Memory B cell (primary cell): Measurements from ENCODE around the gene DLL4.

Experiments used
- ATAC-seq: fragments of 150-1000 bp; cut with Tn5 transposase; 2 replicates; pipeline ENCODE4 v1.10.0; 2021; ENCODE audit warnings: low read depth, mild to moderate bottlenecking, moderate library complexity
- DNase-seq, 2 donors: peaks; one replicate each; pipeline ENCODE4 v3.0.0; 2022; ENCODE audit warnings: low spot score in 2 of 2
- H3K27ac Mint-ChIP-seq: one replicate; pipeline ENCODE4 v1.8.0; 2022; ENCODE audit warnings: mild to moderate bottlenecking, moderate library complexity, mixed read lengths
- H3K27me3 Mint-ChIP-seq: one replicate; pipeline ENCODE4 v1.8.0; 2022; ENCODE audit warnings: mixed read lengths
- H3K36me3 Mint-ChIP-seq: one replicate; pipeline ENCODE4 v1.8.0; 2022; ENCODE audit warnings: mild to moderate bottlenecking, mixed read lengths
- H3K4me1 Mint-ChIP-seq: one replicate; pipeline ENCODE4 v1.8.0; 2022; ENCODE audit warnings: mixed read lengths
- H3K4me3 Mint-ChIP-seq: one replicate; pipeline ENCODE4 v1.8.0; 2022; ENCODE audit warnings: mild to moderate bottlenecking, moderate library complexity, mixed read lengths
- H3K9me3 Mint-ChIP-seq: one replicate; pipeline ENCODE4 v1.8.0; 2022; ENCODE audit warnings: mixed read lengths

Gene DLL4

DNA sequence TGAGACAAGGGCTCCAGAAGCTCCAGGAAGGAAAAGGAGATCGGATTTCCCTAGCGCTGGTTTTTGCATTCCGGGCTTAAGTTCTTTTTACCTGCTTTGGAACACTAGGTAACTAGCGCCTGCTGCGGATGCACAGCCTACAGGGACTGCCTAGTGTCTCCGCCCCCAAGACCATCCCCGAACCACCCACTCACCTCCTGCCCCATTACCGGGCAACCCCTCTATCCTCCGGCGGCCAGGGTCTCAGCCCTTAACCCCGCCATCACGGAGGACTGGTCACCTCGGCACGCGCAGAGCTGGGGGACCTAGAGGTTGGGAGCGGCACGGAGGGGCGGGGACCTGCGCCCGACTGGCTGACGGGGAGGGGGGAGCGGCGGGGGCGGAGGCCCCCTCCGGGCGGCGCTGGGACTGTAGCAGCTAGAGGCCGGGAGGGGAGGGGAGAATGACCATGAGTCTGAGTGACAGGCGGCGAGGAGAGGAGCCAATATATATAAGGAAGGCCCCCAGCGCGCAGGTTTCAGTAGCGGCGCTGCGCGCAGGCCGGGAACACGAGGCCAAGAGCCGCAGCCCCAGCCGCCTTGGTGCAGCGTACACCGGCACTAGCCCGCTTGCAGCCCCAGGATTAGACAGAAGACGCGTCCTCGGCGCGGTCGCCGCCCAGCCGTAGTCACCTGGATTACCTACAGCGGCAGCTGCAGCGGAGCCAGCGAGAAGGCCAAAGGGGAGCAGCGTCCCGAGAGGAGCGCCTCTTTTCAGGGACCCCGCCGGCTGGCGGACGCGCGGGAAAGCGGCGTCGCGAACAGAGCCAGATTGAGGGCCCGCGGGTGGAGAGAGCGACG is at the start of gene DLL4:
Gene DLL4, plus strand, starts transcription at position 520 of the 839 bp plus-strand sequence. CDS start 329 bp downstream, outside the sequence.
- Mint-ChIP-seq H3K36me3 (no peaks in the 10 kb centered on the region), H3K27ac (peak within 1 kb of the TSS; percentile 59), H3K27me3 (peaks cover 38% of the 10 kb centered on the region), H3K4me3 (peak within 1 kb of the TSS; percentile 82), H3K9me3 (no peaks in the 10 kb centered on the region), H3K4me1 (peaks cover 36% of the 10 kb centered on the region)
- peak in 1 of 2 donors; percentile 54 for DNase-seq
- peak; percentile 44 for ATAC-seq

DNA sequence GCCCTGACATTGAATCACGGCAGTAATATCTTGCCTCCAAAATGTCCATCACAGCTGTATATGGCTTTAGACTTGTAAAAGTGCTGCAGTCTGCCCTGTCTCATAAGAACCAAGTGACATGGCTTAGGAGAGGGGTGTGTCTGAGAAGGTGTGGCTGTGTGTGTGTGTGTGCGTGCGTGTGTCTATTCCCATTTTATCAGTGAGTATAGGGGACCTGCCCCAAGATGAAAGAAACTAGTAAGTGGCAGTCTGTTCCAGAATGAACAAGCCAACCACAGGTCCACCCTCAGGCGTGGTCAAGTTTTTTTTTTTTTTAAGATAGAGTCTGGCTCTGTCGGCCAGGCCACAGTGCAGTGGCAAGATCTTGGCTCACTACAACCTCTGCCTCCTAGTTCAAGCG is 49.5 kb upstream of the DLL4 start:
- Mint-ChIP-seq H3K36me3 (no peaks in the 10 kb centered on the region), H3K27ac (no peak overlapping the region), H3K4me3 (no peak overlapping the region), H3K4me1 (peaks cover under 1% of the 10 kb centered on the region), H3K27me3 (peaks cover 2% of the 10 kb centered on the region), H3K9me3 (no peaks in the 10 kb centered on the region)
- no peak for ATAC-seq
- DNase-seq = no peak

DNA sequence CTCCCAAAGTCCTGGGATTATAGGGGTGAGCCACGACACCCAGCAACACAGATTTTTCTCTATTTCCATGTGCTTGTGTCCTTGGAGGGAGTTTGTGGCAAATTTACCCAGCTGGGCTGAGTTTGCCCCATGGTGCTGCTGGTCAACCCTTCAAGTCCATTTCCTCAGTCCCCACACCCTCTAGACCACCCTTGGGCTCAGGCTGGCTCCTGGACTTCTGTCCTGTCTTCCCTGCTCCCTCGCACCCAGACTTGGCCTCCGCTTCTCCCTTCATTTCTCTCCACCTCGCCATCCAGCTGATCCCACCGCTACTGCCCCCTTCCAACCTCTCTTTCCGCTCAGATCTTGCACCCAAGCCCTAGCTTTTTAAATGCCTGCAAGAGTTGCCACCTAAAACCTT is 47.8 kb upstream of the DLL4 start:
- Mint-ChIP-seq H3K27ac (no peak overlapping the region), H3K36me3 (no peaks in the 10 kb centered on the region), H3K4me1 (no peaks in the 10 kb centered on the region), H3K9me3 (no peaks in the 10 kb centered on the region), H3K4me3 (no peak overlapping the region), H3K27me3 (peaks cover 4% of the 10 kb centered on the region)
- ATAC-seq (no peak), DNase-seq (no peak)

DNA sequence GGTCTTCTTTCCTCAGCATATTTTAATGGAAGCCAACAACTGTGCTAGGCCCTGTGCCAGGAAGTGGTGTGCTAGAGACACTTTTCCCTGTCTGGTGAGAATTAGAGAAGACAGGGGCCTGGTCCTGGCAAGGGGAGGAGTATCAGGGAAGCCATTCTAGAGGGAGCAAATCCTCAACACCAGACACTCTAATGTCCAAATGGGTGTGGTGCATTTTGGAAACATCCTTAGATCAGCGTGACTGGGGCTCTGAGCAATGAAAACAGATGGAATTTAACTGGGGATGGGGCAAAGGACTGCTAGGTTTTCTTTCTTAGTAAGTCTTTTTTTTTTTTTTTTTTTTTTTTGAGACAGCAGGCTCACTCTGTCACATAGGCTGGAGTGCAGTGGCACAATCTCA is 42.6 kb upstream of the DLL4 start:
- no peaks in the 10 kb centered on the region for H3K9me3 Mint-ChIP-seq
- DNase-seq (no peak), ATAC-seq (no peak)
- no peaks in the 10 kb centered on the region for H3K36me3 Mint-ChIP-seq
- no peak overlapping the region for H3K27ac Mint-ChIP-seq
- peaks cover 4% of the 10 kb centered on the region for H3K27me3 Mint-ChIP-seq
- H3K4me3 Mint-ChIP-seq = no peak overlapping the region
- H3K4me1 Mint-ChIP-seq = peaks cover 5% of the 10 kb centered on the region

DNA sequence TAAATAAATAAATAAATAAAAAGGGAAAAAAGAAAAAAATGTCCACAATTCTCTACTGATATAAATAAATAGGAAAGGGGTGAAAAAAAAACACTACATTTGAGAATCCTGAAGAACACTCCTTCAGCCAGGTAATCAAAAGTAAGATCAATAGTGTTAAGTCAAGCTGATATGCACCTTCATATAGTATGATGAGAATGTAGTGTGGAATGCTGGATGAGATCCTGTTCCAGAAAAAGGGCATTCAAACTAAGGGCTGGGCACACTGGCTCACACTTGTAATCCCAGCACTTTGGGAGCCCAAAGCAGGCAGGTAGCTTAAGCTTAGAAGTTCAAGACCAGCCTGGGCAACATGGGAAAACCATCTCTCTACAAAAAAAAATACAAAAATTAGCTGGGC is 40.0 kb upstream of the DLL4 start:
- peaks cover 4% of the 10 kb centered on the region for H3K27me3 Mint-ChIP-seq
- H3K4me1 Mint-ChIP-seq = peaks cover 14% of the 10 kb centered on the region
- ATAC-seq (no peak), DNase-seq (no peak)
- no peaks in the 10 kb centered on the region for H3K36me3 Mint-ChIP-seq
- no peak overlapping the region for H3K4me3 Mint-ChIP-seq
- no peak overlapping the region for H3K27ac Mint-ChIP-seq
- no peaks in the 10 kb centered on the region for H3K9me3 Mint-ChIP-seq

DNA sequence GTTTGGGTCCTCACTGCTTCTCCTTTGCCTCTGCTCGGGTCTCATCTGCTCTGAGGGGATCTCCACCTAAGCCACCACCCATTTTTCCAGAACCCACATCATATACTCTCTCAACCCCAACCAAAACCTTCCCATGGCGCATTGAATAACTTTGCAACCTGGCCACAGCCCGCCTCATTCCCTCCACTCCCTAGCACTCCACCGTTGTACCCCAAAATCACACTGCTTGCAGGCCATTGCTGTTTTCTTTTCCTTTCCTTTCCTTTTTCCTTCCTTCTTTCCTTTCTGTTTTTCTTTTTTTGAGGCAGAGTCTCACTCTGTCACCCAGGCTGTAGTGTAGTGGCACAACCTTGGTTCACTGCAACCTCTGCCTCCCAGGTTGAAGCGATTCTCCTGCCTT is 38.0 kb upstream of the DLL4 start:
- no peaks in the 10 kb centered on the region for H3K27me3 Mint-ChIP-seq
- H3K27ac Mint-ChIP-seq = no peak overlapping the region
- H3K9me3 Mint-ChIP-seq = no peaks in the 10 kb centered on the region
- H3K4me1 Mint-ChIP-seq = peaks cover 26% of the 10 kb centered on the region
- H3K36me3 Mint-ChIP-seq = no peaks in the 10 kb centered on the region
- no peak overlapping the region for H3K4me3 Mint-ChIP-seq
- ATAC-seq (no peak), DNase-seq (no peak)

DNA sequence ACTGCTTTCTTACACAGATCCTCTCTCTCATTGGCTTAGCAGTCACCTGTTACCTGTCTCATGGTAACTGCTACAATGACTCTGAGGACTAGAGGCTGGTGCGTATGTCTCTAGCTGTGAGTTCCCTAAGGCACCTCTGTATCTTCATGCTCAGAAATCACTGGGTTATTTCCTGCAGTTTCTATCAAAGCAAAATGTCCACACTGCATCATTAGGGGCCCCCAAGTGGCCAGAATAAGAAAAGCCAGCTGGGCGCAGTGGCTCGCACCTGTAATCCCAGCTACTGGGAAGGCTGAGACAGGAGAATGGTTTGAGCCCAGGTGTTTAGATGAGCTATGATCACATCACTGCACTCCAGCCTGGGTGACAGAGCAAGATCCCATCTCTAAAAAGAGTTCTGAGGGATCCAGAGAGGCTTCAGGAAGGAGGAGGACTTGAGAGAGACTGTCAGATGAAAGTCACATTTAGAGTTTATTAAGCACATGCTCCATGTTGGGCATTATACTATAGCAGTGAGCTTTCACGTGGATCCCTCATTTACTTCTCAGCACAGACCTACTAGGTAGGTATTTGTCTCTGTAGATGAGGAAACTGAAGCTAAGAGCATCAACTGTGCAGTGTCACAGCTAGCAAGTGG is 37.2 kb upstream of the DLL4 start:
- Mint-ChIP-seq H3K9me3 (no peaks in the 10 kb centered on the region), H3K36me3 (no peaks in the 10 kb centered on the region), H3K27me3 (no peaks in the 10 kb centered on the region), H3K27ac (no peak overlapping the region), H3K4me3 (no peak overlapping the region), H3K4me1 (peaks cover 26% of the 10 kb centered on the region)
- peak; percentile 11 for ATAC-seq
- DNase-seq = no peak

DNA sequence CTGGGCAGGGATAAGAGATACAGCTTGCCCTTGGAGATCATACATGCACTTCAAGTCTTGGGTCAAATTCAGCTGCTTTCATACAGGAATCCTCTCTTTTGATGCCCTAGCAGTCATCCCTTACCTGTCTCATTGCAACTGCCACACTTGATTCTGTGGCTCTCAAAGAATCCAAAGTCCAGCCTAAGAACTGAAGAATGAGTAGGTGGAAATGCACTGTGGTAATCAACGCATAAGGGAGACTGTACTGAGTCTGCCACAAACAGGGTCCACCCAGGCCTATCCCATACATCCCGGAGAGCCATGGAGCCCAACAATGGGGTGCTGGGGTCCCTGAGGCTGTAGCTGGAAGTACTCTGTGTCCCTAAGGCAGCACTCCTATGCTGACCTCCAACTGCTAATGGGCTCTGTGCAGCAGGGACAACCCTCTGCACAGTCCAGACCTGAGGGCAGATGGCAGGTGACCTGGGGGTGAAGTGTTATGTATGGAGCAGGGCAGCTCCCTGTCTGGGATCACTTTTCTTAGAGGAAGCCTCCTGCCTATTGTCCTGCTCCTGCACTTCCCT is 36.6 kb upstream of the DLL4 start:
- no peaks in the 10 kb centered on the region for H3K36me3 Mint-ChIP-seq
- peak overlapping the region; percentile 11 for H3K27ac Mint-ChIP-seq
- peaks cover 26% of the 10 kb centered on the region for H3K4me1 Mint-ChIP-seq
- no peaks in the 10 kb centered on the region for H3K9me3 Mint-ChIP-seq
- H3K27me3 Mint-ChIP-seq = no peaks in the 10 kb centered on the region
- H3K4me3 Mint-ChIP-seq = no peak overlapping the region
- ATAC-seq (no peak), DNase-seq (no peak)

DNA sequence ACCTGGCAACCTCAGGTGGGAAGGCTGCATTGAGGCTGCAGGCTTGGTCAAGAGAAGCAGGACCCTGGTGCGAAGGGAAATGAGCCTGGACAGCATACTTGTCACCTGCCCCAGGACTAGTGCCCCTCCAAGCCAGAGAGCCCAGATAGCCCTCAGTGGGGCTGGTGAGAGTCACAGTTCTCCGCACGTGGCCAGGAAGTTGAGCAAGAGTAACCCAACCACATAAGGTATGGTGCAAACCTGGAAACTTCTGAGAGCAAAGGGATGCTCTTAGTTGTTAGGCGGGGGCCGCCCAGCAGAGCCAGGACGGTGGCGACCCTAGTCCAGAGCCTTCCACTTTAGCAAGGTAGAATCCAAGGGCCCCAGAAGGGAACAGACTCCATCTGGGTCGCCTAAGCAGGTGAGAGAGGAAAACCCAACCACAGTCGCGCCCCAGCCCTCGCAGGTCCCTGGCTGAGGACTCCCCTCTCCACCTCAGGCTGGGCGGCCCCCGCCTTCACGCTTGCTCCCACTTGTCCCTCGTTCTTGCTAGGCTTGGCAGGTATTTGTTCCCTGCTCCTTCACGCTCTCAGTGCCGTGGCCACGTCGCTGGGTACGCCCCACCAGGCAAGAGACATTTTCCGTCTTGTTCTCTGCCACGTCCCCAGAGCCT is 36.0 kb upstream of the DLL4 start:
- Mint-ChIP-seq H3K4me3 (no peak overlapping the region), H3K9me3 (no peaks in the 10 kb centered on the region), H3K27ac (peak overlapping the region; percentile 97), H3K4me1 (peaks cover 27% of the 10 kb centered on the region), H3K27me3 (no peaks in the 10 kb centered on the region), H3K36me3 (peaks cover under 1% of the 10 kb centered on the region)
- DNase-seq (no peak), ATAC-seq (no peak)

DNA sequence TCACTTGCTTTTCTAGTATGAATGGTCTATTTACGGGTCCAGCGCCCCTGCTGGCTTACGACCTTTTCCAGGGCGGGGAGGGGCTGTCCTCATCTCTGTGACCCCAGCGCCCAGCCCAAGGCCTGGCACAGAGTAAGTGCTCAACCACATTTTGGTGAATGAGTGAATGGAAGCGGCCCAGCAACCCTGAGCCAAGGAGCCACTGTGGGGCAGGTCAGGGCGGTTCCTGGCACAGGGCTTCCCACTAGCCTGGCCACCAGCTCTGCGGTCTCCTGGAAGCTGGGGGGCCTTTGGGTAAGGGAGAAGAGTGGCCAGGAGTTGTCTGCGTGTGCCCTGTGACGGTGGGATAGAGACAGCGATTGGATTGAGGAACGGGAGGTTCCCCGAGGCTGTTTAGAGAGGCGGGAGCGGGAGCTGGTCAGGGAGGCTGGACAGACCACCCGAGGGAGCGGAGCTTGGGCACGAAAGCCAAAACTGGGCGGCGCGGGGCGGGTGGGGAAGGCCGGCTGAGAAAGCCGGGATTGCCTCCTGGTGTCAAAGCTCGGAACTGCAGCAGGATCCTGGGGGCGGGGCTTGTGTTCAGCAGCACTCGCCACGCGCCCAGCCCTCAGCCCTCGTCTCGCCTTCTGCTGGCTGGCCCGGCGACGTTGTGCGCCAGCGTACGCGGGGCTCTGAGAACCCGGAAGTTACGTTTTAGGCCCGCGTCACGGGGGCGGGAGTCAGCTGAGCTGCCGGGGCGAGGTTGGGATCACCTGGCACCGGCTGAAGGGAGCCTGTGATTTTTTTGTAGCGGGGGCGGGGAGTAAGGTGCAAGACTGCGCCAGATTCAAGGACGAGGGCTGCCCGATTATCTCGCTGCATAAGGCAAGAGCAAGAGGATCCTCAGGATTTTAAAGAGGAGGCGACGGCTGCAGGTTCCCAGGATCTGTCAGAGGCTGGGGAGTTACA is 35.1 kb upstream of the DLL4 start, which contains the start of gene VPS18:
Gene VPS18, plus strand, starts transcription at position 718 of the 948 bp plus-strand sequence. CDS start 319 bp downstream, outside the sequence.
- peak; percentile 99 to 100 for DNase-seq
- Mint-ChIP-seq H3K4me1 (peaks cover 28% of the 10 kb centered on the region), H3K27ac (peak within 1 kb of the TSS; percentile 97), H3K9me3 (no peaks in the 10 kb centered on the region), H3K36me3 (peaks cover 4% of the 10 kb centered on the region), H3K27me3 (no peaks in the 10 kb centered on the region), H3K4me3 (peak within 1 kb of the TSS; percentile 100)
- ATAC-seq = peak; percentile 95

DNA sequence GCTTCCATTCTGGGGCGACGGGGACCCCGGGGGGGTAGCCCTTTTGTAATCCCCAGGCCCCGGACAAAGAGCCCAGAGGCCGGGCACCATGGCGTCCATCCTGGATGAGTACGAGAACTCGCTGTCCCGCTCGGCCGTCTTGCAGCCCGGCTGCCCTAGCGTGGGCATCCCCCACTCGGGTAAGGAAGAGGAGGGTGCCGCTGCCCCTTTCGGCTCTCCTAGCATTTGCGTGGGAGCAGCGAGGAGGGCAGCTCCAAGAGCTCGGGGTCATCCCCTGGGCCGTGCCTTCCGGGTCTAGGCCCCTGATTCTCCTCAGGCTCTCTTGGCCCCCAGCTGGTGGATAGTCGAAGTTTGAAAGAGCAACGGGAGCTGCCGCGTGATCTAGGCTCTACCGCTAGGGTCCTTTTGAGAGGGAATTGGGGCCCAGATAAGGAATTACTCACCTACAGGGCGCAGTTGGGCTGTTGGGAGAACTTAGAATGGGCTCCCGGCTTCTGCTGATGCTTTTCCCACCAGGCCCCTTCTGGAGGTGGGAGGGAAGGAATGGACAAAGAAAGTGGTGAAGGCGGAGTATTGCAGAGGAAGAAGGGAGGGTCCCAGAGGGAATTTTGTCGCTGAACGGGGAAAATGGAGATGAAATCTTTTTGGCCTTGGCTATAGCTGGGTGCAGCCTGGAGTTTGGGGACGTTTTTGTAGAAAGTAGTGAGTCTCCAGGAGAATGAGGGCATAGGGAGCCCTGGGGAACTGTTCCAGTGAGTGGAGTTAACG is 34.3 kb upstream of the DLL4 start:
- ATAC-seq = peak; percentile 54
- DNase-seq = peak in 1 of 2 donors; percentile 60
- H3K4me3 Mint-ChIP-seq = peak overlapping the region; percentile 100
- H3K27ac Mint-ChIP-seq = peak overlapping the region; percentile 97
- H3K36me3 Mint-ChIP-seq = peaks cover 4% of the 10 kb centered on the region
- peaks cover 28% of the 10 kb centered on the region for H3K4me1 Mint-ChIP-seq
- no peaks in the 10 kb centered on the region for H3K27me3 Mint-ChIP-seq
- no peaks in the 10 kb centered on the region for H3K9me3 Mint-ChIP-seq

DNA sequence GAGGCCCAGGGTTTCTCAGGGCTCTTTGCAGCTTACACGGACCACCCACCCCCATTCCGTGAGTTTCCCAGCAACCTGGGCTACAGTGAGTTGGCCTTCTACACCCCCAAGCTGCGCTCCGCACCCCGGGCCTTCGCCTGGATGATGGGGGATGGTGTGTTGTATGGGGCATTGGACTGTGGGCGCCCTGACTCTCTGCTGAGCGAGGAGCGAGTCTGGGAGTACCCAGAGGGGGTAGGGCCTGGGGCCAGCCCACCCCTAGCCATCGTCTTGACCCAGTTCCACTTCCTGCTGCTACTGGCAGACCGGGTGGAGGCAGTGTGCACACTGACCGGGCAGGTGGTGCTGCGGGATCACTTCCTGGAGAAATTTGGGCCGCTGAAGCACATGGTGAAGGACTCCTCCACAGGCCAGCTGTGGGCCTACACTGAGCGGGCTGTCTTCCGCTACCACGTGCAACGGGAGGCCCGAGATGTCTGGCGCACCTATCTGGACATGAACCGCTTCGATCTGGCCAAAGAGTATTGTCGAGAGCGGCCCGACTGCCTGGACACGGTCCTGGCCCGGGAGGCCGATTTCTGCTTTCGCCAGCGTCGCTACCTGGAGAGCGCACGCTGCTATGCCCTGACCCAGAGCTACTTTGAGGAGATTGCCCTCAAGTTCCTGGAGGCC is 29.5 kb upstream of the DLL4 start:
- DNase-seq (no peak), ATAC-seq (no peak)
- Mint-ChIP-seq H3K36me3 (peaks cover 19% of the 10 kb centered on the region), H3K27ac (no peak overlapping the region), H3K27me3 (no peaks in the 10 kb centered on the region), H3K4me3 (no peak overlapping the region), H3K9me3 (no peaks in the 10 kb centered on the region), H3K4me1 (peaks cover 34% of the 10 kb centered on the region)
